Bronchial epithelial cell (primary cell): Measurements from ENCODE around the gene CAMK1G. TPM values are rescaled to one million over a fixed set of nuclear protein-coding genes. Genes with fewer than 3 reads are reported as not detected.

Source experiments
- DNase-seq: peaks from one replicate; pipeline ENCODE4 v3.0.0-alpha.2; 2010; ENCODE audit warnings: low read depth
- FAIRE-seq: peaks from 2 replicates; lab custom pipeline; 2011; peaks lifted over from hg19 to GRCh38; lab: Jason Lieb, UNC
- H3K27me3 ChIP-seq: 2 replicates; pipeline ENCODE4 v1.5.1; 2011; ENCODE audit warnings: low read length; ENCODE audit not compliant: control insufficient read depth, insufficient read depth
- H3K36me3 ChIP-seq: 2 replicates; pipeline ENCODE4 v1.5.1; 2011; ENCODE audit warnings: low read length; ENCODE audit not compliant: control insufficient read depth, insufficient read depth
- H3K4me3 ChIP-seq: 2 replicates; pipeline ENCODE4 v1.5.1; 2011; ENCODE audit warnings: mild to moderate bottlenecking, low read depth, low read length, control low read depth
- CTCF ChIP-seq: IDR thresholded peaks from 2 replicates; pipeline ENCODE4 v1.5.1; 2011; ENCODE audit warnings: mild to moderate bottlenecking, moderate library complexity, low read length, control low read depth, inconsistent platforms; ENCODE audit not compliant: insufficient read depth, severe bottlenecking
- total RNA-seq: library from RNA; depleted of rRNA; stranded (reverse); fragments of >200 nt; gene quantifications from 2 replicates; pipeline ENCODE4 v1.2.1, GENCODE V29; 2014

Gene CAMK1G
- total RNA-seq, 1 donor from 2014 or later, result not detected

DNA sequence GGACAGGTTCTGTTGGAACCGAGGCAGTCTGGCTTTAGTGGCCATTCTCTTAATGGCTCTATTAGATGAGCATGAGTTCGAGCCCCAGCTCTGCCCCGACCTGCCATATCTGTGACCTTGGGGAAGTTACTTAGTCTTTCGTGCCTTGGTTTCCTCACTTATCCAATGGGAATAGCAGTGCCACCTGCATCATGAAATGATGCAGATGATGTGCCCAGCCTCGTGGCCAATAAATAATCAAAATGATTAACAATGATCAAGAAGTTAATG, 30.6 kb downstream of the CAMK1G start:
- DNase-seq (no peak), FAIRE-seq (no peak)
- TF ChIP-seq CTCF, result no peak
- peaks cover 30% of the 10 kb centered on the region for H3K36me3 ChIP-seq
- no peaks in the 10 kb centered on the region for H3K27me3 ChIP-seq
- no peak overlapping the region for H3K4me3 ChIP-seq

DNA sequence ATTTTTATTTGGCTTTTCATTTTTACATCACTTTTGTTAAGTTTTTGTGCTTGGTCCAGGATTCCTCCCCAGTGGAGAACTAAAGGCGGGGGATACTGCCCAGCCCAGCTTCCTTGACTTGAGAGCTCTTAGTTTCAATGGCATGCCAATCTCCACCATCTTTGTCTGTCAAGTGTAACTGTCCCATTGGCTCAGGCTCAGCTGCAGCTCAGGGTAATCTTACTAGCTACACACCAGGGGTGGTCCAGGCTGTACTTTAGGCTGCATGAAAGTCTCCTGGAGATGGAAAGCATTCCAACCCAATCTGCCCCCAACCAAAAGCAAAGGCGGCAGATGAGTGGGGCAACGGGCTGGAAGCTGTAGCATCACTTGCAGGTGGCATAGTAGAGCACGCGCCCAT, 31.4 kb downstream of the CAMK1G start:
- TF ChIP-seq CTCF, result no peak
- Histone ChIP-seq H3K27me3 (no peaks in the 10 kb centered on the region), H3K4me3 (no peak overlapping the region), H3K36me3 (peaks cover 36% of the 10 kb centered on the region)
- FAIRE-seq (no peak), DNase-seq (peak; percentile 22)

DNA sequence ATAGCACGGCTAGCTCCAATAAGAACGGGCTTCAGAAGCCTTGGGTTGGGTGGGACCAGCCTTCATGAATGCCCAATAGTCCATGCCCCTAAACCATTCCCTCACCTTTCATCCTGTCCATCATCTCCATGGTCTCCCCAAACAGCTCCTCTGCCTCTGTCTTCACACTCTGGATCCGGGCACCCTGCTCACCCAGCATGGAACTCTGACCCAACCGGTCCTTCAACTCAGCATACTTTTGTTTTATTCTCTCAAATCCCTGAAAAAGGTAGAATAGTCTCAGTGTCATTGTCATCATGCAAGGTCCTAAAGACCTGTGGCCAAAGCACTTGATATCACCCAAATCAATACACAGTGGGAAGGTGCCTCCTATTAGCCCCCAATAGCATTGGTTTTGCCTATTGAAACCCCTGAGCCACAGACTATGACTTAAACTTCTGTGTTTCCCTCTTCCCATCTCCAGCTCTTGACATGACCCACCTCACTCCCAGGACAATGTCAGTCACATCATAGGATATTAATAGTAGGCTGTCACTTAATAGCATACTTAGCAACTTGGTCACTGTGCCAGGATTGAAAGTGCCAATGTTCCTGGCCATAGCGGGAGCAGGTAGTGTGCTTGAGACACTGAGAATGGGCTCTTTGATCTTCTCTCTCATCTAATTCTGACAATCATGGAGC, 33.0 kb downstream of the CAMK1G start:
- TF ChIP-seq CTCF, result no peak
- H3K4me3 ChIP-seq, result no peak overlapping the region
- H3K27me3 ChIP-seq, result no peaks in the 10 kb centered on the region
- H3K36me3 ChIP-seq, result peaks cover 44% of the 10 kb centered on the region
- DNase-seq (no peak), FAIRE-seq (no peak)

- no peak for TF ChIP-seq CTCF
- H3K27me3 ChIP-seq, result no peaks in the 10 kb centered on the region
- peaks cover 48% of the 10 kb centered on the region for H3K36me3 ChIP-seq
- DNase-seq (no peak), FAIRE-seq (no peak)
- no peak overlapping the region for H3K4me3 ChIP-seq
Measured at GRCh38 chr1:209617047-209617673, 33.6 kb downstream of the CAMK1G start.

- Histone ChIP-seq H3K27me3 (no peaks in the 10 kb centered on the region), H3K4me3 (no peak overlapping the region), H3K36me3 (peaks cover 54% of the 10 kb centered on the region)
- DNase-seq (no peak), FAIRE-seq (peak; percentile 82)
- no peak for TF ChIP-seq CTCF
Measured at GRCh38 chr1:209617755-209618154, 34.2 kb downstream of the CAMK1G start.

- H3K36me3 ChIP-seq, result peaks cover 59% of the 10 kb centered on the region
- DNase-seq (no peak), FAIRE-seq (no peak)
- TF ChIP-seq CTCF, result no peak
- no peak overlapping the region for H3K4me3 ChIP-seq
- no peaks in the 10 kb centered on the region for H3K27me3 ChIP-seq
Measured at GRCh38 chr1:209618291-209618690, 34.8 kb downstream of the CAMK1G start.
